CD14-positive monocyte (primary cell): ENCODE measurements around the gene UTRN. TPM values are rescaled to one million over a fixed set of nuclear protein-coding genes. Genes with fewer than 3 reads are reported as not detected.

ENCODE experiments used
- DNase-seq, 3 donors: peaks; one replicate each; pipeline ENCODE4 v3.0.0-alpha.2; 2011 to 2022
- H2AFZ ChIP-seq: 2 replicates; pipeline ENCODE4 v1.6.0; 2012; ENCODE audit warnings: mild to moderate bottlenecking, low read depth, low read length, inconsistent platforms; ENCODE audit not compliant: insufficient read depth, poor library complexity, severe bottlenecking
- H3K27ac ChIP-seq, 2 donors: 1 replicate in 1 of 2; 2 replicates in 1 of 2; pipeline ENCODE4 v1.5.1; 2012 to 2013; ENCODE audit warnings: low read length in 2 of 2, control low read depth in 1 of 2, inconsistent platforms in 1 of 2, low read depth in 1 of 2, mild to moderate bottlenecking in 1 of 2
- H3K27me3 ChIP-seq, 2 donors: one replicate each; pipeline versions ENCODE4 v1.6.0 to v1.6.1; 2011 to 2013; ENCODE audit warnings: low read length in 2 of 2; ENCODE audit not compliant: control insufficient read depth in 2 of 2, insufficient read depth in 2 of 2
- H3K36me3 ChIP-seq, 2 donors: replicated peaks in 1 of 2; 1 replicate in 1 of 2; 2 replicates in 1 of 2; pipeline versions ENCODE4 v1.5.1 to v1.6.1; 2012 to 2013; ENCODE audit warnings: low read length in 2 of 2, control low read depth in 1 of 2, inconsistent platforms in 1 of 2, mild to moderate bottlenecking in 1 of 2; ENCODE audit not compliant: insufficient read depth in 2 of 2, control insufficient read depth in 1 of 2
- H3K4me1 ChIP-seq, 2 donors: 1 replicate in 1 of 2; 2 replicates in 1 of 2; pipeline versions ENCODE4 v1.5.1 to v1.6.1; 2012 to 2013; ENCODE audit warnings: low read length in 2 of 2, control low read depth in 1 of 2, inconsistent platforms in 1 of 2, mild to moderate bottlenecking in 1 of 2, moderate library complexity in 1 of 2; ENCODE audit not compliant: insufficient read depth in 2 of 2, control insufficient read depth in 1 of 2
- H3K4me2 ChIP-seq: replicated peaks from 2 replicates; pipeline ENCODE3; 2012; ENCODE audit warnings: low read length, moderate library complexity, mild to moderate bottlenecking; ENCODE audit not compliant: poor library complexity, severe bottlenecking; ENCODE audit errors: extremely low read depth
- H3K4me3 ChIP-seq, 3 experiments: fragments of 200-600 bp in 1 of 3; sonication (generic) in 1 of 3; replicated peaks in 1 of 3; 1 replicate in 2 of 3; 2 replicates in 1 of 3; pipeline ENCODE4 v1.5.1; 2011 to 2013; ENCODE audit warnings: low read length in 3 of 3, mild to moderate bottlenecking in 3 of 3, control low read depth in 2 of 3, low read depth in 2 of 3, inconsistent platforms in 1 of 3, moderate library complexity in 1 of 3
- H3K79me2 ChIP-seq: 2 replicates; pipeline ENCODE4 v1.6.0; 2012; ENCODE audit warnings: mild to moderate bottlenecking, control low read depth, inconsistent platforms, low read length, moderate library complexity; ENCODE audit not compliant: insufficient read depth
- H3K9ac ChIP-seq: 2 replicates; pipeline ENCODE4 v1.6.0; 2017; ENCODE audit warnings: low read length, mild to moderate bottlenecking; ENCODE audit not compliant: insufficient read depth, poor library complexity, severe bottlenecking
- H3K9me3 ChIP-seq, 2 donors: replicated peaks in 1 of 2; 1 replicate in 1 of 2; 2 replicates in 1 of 2; pipeline versions ENCODE4 v1.5.1 to v1.6.1; 2012 to 2013; ENCODE audit warnings: low read length in 2 of 2, control low read depth in 1 of 2; ENCODE audit not compliant: control insufficient read depth in 1 of 2, insufficient read depth in 1 of 2
- H4K20me1 ChIP-seq: 2 replicates; pipeline ENCODE4 v1.6.0; 2012; ENCODE audit warnings: mild to moderate bottlenecking, low read length, control low read depth, moderate library complexity; ENCODE audit not compliant: insufficient read depth
- H3K27ac Mint-ChIP-seq, 7 donors: one replicate each; pipeline ENCODE4 v1.8.0; 2020; ENCODE audit warnings: mild to moderate bottlenecking in 7 of 7, mixed read lengths in 7 of 7, moderate library complexity in 6 of 7, inconsistent platforms in 2 of 7
- H3K27me3 Mint-ChIP-seq, 3 donors: one replicate each; pipeline ENCODE4 v1.8.0; 2021 to 2022; ENCODE audit warnings: low read depth in 3 of 3, mild to moderate bottlenecking in 3 of 3, mixed read lengths in 3 of 3, moderate library complexity in 3 of 3, inconsistent platforms in 1 of 3
- H3K36me3 Mint-ChIP-seq, 2 donors: one replicate each; pipeline ENCODE4 v1.8.0; 2020; ENCODE audit warnings: mixed read lengths in 2 of 2, inconsistent platforms in 1 of 2, mild to moderate bottlenecking in 1 of 2
- H3K4me1 Mint-ChIP-seq: one replicate; pipeline ENCODE4 v1.8.0; 2020; ENCODE audit warnings: mild to moderate bottlenecking, mixed read lengths
- H3K4me3 Mint-ChIP-seq, 2 donors: one replicate each; pipeline ENCODE4 v1.8.0; 2020; ENCODE audit warnings: mild to moderate bottlenecking in 2 of 2, mixed read lengths in 2 of 2, moderate library complexity in 1 of 2
- H3K9me3 Mint-ChIP-seq, 7 donors: one replicate each; pipeline ENCODE4 v1.8.0; 2020 to 2022; ENCODE audit warnings: mixed read lengths in 7 of 7, mild to moderate bottlenecking in 6 of 7, moderate library complexity in 6 of 7, inconsistent platforms in 2 of 7
- CTCF ChIP-seq: fragments of 200-600 bp; IDR thresholded peaks from one replicate; pipeline ENCODE4 v1.8.0; 2022; ENCODE audit warnings: antibody characterized with exemption, mild to moderate bottlenecking
- WGBS: methylation state at CpG from one replicate; pipeline ENCODE4 v1.1.5; 2013; ENCODE audit warnings: missing lambda C conversion rate; ENCODE audit not compliant: insufficient coverage; 5-methylcytosine and 5-hydroxymethylcytosine counted together
- intact Hi-C, 2 donors: fragments of 100-400 bp; cut with micrococcal nuclease; formaldehyde crosslinking; loops; one replicate each; pipeline versions ENCODE4 v1.15.0 to v1.15.1; 2023
- polyA plus RNA-seq, 3 donors: library from polyadenylated mRNA; depleted of rRNA in 1 of 3; unstranded in 2 of 3; stranded (reverse) in 1 of 3; fragments of 300-500 nt in 2 of 3; fragments of >200 nt in 1 of 3; fragmentation: Illumina TruSeq in 2 of 3; gene quantifications; 1 replicate in 2 of 3; 2 replicates in 1 of 3; pipeline ENCODE4 v1.2.3, GENCODE V29; 2012 to 2021

Gene UTRN
- polyA plus RNA-seq, 3 donors: 21.8 to 106 (median 66.1) TPM

- Mint-ChIP-seq H3K36me3 (peaks cover 8 to 11% of the 10 kb centered on the region in 2 donors), H3K27me3 (peaks cover 0 to 2% (median 0%) of the 10 kb centered on the region in 3 donors), H3K9me3 (no peaks in the 10 kb centered on the region), H3K4me3 (no peak overlapping the region), H3K27ac (no peak overlapping the region), H3K4me1 (peaks cover 37% of the 10 kb centered on the region)
- Histone ChIP-seq H3K27me3 (no peaks in the 10 kb centered on the region), H4K20me1 (peaks cover 77% of the 10 kb centered on the region), H3K4me2 (no peak overlapping the region), H3K9ac (no peak overlapping the region), H3K36me3 (peaks cover 0 to 12% of the 10 kb centered on the region in 2 donors), H3K4me1 (peaks cover 21 to 26% of the 10 kb centered on the region in 2 donors), H3K4me3 (no peak overlapping the region), H3K9me3 (no peaks in the 10 kb centered on the region), H2AFZ (no peak overlapping the region), H3K27ac (no peak overlapping the region), H3K79me2 (peaks cover 90% of the 10 kb centered on the region)
- TF ChIP-seq CTCF: no peak
- WGBS: 98% methylated on average over 8 of the region's 8 CpGs
- DNase-seq: no peak
- intact Hi-C loops: no loop called here
These were observed 46.4 kb downstream of the UTRN start for GRCh38 chr6:144331491-144331969.

GRCh38 chr6:144332177-144332576 is 47.0 kb downstream of the UTRN start:
- Histone ChIP-seq H2AFZ (no peak overlapping the region), H3K9me3 (no peaks in the 10 kb centered on the region), H3K4me3 (no peak overlapping the region), H3K36me3 (peaks cover 0 to 8% of the 10 kb centered on the region in 2 donors), H3K9ac (no peak overlapping the region), H3K79me2 (peaks cover 90% of the 10 kb centered on the region), H4K20me1 (peaks cover 71% of the 10 kb centered on the region), H3K4me1 (peaks cover 21 to 26% of the 10 kb centered on the region in 2 donors), H3K4me2 (no peak overlapping the region), H3K27ac (no peak overlapping the region), H3K27me3 (no peaks in the 10 kb centered on the region)
- TF ChIP-seq CTCF: no peak
- intact Hi-C loops: no loop called here
- H3K27me3 Mint-ChIP-seq: peaks cover 0 to 2% (median 0%) of the 10 kb centered on the region in 3 donors
- WGBS: 100% methylated on average over 2 of the region's 3 CpGs
- DNase-seq: no peak
- H3K4me1 Mint-ChIP-seq: peaks cover 38% of the 10 kb centered on the region
- peak overlapping the region in 1 of 7 donors; percentile 5 for H3K27ac Mint-ChIP-seq
- H3K36me3 Mint-ChIP-seq: peaks cover 9 to 13% of the 10 kb centered on the region in 2 donors
- no peak overlapping the region for H3K4me3 Mint-ChIP-seq
- H3K9me3 Mint-ChIP-seq: no peaks in the 10 kb centered on the region
